HCT116 (cell line): ENCODE results near the gene UBE2Q2. TPM values are rescaled to one million over a fixed set of nuclear protein-coding genes. Genes with fewer than 3 reads are reported as not detected.

Experiments used
- ATAC-seq: fragments of 200-7000 bp; cut with Tn5 transposase; 2 replicates; pipeline ENCODE4 v1.9.1; 2020; ENCODE audit warnings: mild to moderate bottlenecking, moderate library complexity
- BruUV-seq: library from RNA; stranded (reverse); fragments of 400-500 nt; replicated peaks from 2 replicates; lab custom pipeline; 2021; lab: Mats Ljungman, UMichigan
- CTCF ChIA-PET: fragments of 300-600 bp; sonication (Branson Sonifier 250); formaldehyde crosslinking; loops from one replicate; lab custom pipeline; 2021; ENCODE audit warnings: antibody characterized with exemption; lab: Charles Lee
- POLR2A ChIA-PET: fragments of 300-600, 350-600 bp; sonication (Branson Sonifier 250); formaldehyde crosslinking; loops from one replicate; lab custom pipeline; 2021; ENCODE audit warnings: antibody characterized with exemption; lab: Charles Lee
- RAD21 ChIA-PET, 2 experiments: fragments of 300-600 bp; sonication (Branson Sonifier 250); formaldehyde crosslinking; loops; one replicate each; lab custom pipeline; 2023; ENCODE audit warnings: low total read pairs in 2 of 2; ENCODE audit not compliant: uncharacterized antibody in 2 of 2, unreplicated experiment in 2 of 2, low non-redundant PET in 1 of 2; lab: Charles Lee
- DNase-seq: peaks from one replicate; pipeline ENCODE4 v3.0.0-alpha.2; 2010; ENCODE audit warnings: low read depth, low spot score
- H2AFZ ChIP-seq: fragments of 200-600 bp; shearing (Covaris generic), sonication (generic); 2 replicates; pipeline ENCODE4 v1.6.1; 2017; ENCODE audit warnings: low read depth, mixed run types, mixed read lengths, antibody characterized with exemption, low read length; ENCODE audit not compliant: poor library complexity, severe bottlenecking
- H3K27ac ChIP-seq: 2 replicates; pipeline ENCODE4 v1.5.1; 2012; ENCODE audit warnings: low read depth, low read length
- H3K27me3 ChIP-seq: fragments of 200-600 bp; sonication (generic); 2 replicates; pipeline ENCODE4 v1.6.1; 2016; ENCODE audit warnings: mixed run types, low read length, mixed read lengths; ENCODE audit not compliant: insufficient read depth
- H3K36me3 ChIP-seq, 2 experiments: fragments of 200-500 bp in 1 of 2; fragments of 200-600 bp in 1 of 2; sonication (Bioruptor generic) in 1 of 2; sonication (generic) in 1 of 2; 2 replicates each; pipeline versions ENCODE4 v1.5.1 to v1.6.1; 2014 to 2016; ENCODE audit warnings: low read length in 2 of 2, inconsistent platforms in 1 of 2, mixed read lengths in 1 of 2, mixed run types in 1 of 2; ENCODE audit not compliant: insufficient read depth in 2 of 2, control insufficient read depth in 1 of 2
- H3K4me1 ChIP-seq, 2 experiments: fragments of 200-600 bp in 1 of 2; sonication (generic) in 1 of 2; 2 replicates each; pipeline versions ENCODE4 v1.5.1 to v1.6.1; 2012 to 2017; ENCODE audit warnings: low read length in 2 of 2, inconsistent platforms in 1 of 2, mild to moderate bottlenecking in 1 of 2, mixed read lengths in 1 of 2, mixed run types in 1 of 2, moderate library complexity in 1 of 2; ENCODE audit not compliant: insufficient read depth in 2 of 2, control insufficient read depth in 1 of 2
- H3K4me2 ChIP-seq: fragments of 200-600 bp; sonication (generic); 2 replicates; pipeline ENCODE4 v1.6.1; 2017; ENCODE audit warnings: mixed run types, low read length, mixed read lengths
- H3K4me3 ChIP-seq, 2 experiments: fragments of 200-600 bp in 1 of 2; sonication (generic) in 1 of 2; replicated peaks in 1 of 2; 2 replicates each; pipeline ENCODE4 v1.5.1; 2011 to 2016; ENCODE audit warnings: low read length in 2 of 2, control low read depth in 1 of 2, low read depth in 1 of 2, mild to moderate bottlenecking in 1 of 2, mixed read lengths in 1 of 2, mixed run types in 1 of 2
- H3K79me2 ChIP-seq: fragments of 200-600 bp; sonication (generic); 2 replicates; pipeline ENCODE4 v1.6.1; 2017; ENCODE audit warnings: mild to moderate bottlenecking, mixed run types, low read length, moderate library complexity, mixed read lengths; ENCODE audit not compliant: insufficient read depth
- H3K9ac ChIP-seq: fragments of 200-600 bp; sonication (generic); 2 replicates; pipeline ENCODE4 v1.6.1; 2016; ENCODE audit warnings: low read length, mixed read lengths
- H3K9me2 ChIP-seq: fragments of 200-600 bp; sonication (generic), shearing (Covaris generic); 2 replicates; pipeline ENCODE4 v1.6.1; 2017; ENCODE audit warnings: mixed run types, mild to moderate bottlenecking, moderate library complexity; ENCODE audit not compliant: insufficient read depth
- H3K9me3 ChIP-seq, 2 experiments: fragments of 200-500 bp in 1 of 2; fragments of 200-600 bp in 1 of 2; sonication (Bioruptor generic) in 1 of 2; sonication (generic) in 1 of 2; 2 replicates each; pipeline ENCODE4 v1.6.1; 2014 to 2017; ENCODE audit warnings: low read length in 2 of 2, mixed read lengths in 2 of 2, inconsistent platforms in 1 of 2, low read depth in 1 of 2, mild to moderate bottlenecking in 1 of 2, mixed run types in 1 of 2, moderate library complexity in 1 of 2; ENCODE audit not compliant: control insufficient read depth in 1 of 2, insufficient read depth in 1 of 2
- H4K20me1 ChIP-seq: fragments of 200-600 bp; sonication (generic), shearing (Covaris generic); 2 replicates; pipeline ENCODE4 v1.6.1; 2017; ENCODE audit warnings: mixed run types, mild to moderate bottlenecking, moderate library complexity; ENCODE audit not compliant: insufficient read depth
- ELF1 ChIP-seq: IDR thresholded peaks from 2 replicates; pipeline ENCODE4 v1.6.1; 2012; ENCODE audit warnings: low read depth, borderline replicate concordance
- EZH2 ChIP-seq: fragments of 200-600 bp; sonication (generic); IDR thresholded peaks from 2 replicates; pipeline ENCODE4 v1.6.1; 2017; ENCODE audit warnings: antibody characterized with exemption, mixed run types
- FOSL1 ChIP-seq: IDR thresholded peaks from 2 replicates; pipeline ENCODE4 v1.6.1; 2012; ENCODE audit warnings: low read depth
- JUND ChIP-seq: IDR thresholded peaks from 2 replicates; pipeline ENCODE4 v1.6.1; 2012
- MAX ChIP-seq: IDR thresholded peaks from 2 replicates; pipeline ENCODE4 v1.6.1; 2012
- POLR2A ChIP-seq: IDR thresholded peaks from 2 replicates; pipeline ENCODE4 v1.7.0; 2011; ENCODE audit warnings: borderline replicate concordance; ENCODE audit not compliant: insufficient read depth, insufficient read length; ENCODE audit errors: extremely low read depth
- SP1 ChIP-seq: IDR thresholded peaks from 2 replicates; pipeline ENCODE4 v1.6.1; 2012; ENCODE audit warnings: low read depth
- SRF ChIP-seq: IDR thresholded peaks from 2 replicates; pipeline ENCODE4 v1.6.1; 2012; ENCODE audit warnings: low read depth
- intact Hi-C: fragments of 100-400 bp; cut with micrococcal nuclease; formaldehyde crosslinking; loops from 2 replicates; pipeline ENCODE4 v1.10.0; 2022
- total RNA-seq: library from RNA; stranded (reverse); gene quantifications from one replicate; pipeline ENCODE4 v1.2.1, GENCODE V29; 2021; ENCODE audit not compliant: unreplicated experiment
- TF ChIP-seq, protein P1 (sequence below), 3 experiments: fragments of 200-600 bp in 1 of 3; sonication (generic) in 1 of 3; IDR thresholded peaks in 2 of 3; conservative IDR thresholded peaks in 1 of 3; 2 replicates each; pipeline ENCODE4 v1.5.1; 2012 to 2017; ENCODE audit warnings: low read depth in 2 of 3, low read length in 2 of 3, antibody characterized with exemption in 1 of 3, borderline replicate concordance in 1 of 3, control low read depth in 1 of 3, mild to moderate bottlenecking in 1 of 3, mixed read lengths in 1 of 3, mixed run types in 1 of 3, moderate library complexity in 1 of 3; ENCODE audit not compliant: insufficient read depth in 1 of 3
- TF ChIP-seq, protein P2 (sequence below): IDR thresholded peaks from 2 replicates; pipeline ENCODE4 v1.6.1; 2012; ENCODE audit warnings: low read depth

The UBE2Q2 gene
- total RNA-seq, 1 experiment from 2014 or later: 12.3 TPM

- ATAC-seq (no peak), DNase-seq (no peak)
- BruUV-seq: no TSS peak
- TF ChIP-seq, protein P1, sequence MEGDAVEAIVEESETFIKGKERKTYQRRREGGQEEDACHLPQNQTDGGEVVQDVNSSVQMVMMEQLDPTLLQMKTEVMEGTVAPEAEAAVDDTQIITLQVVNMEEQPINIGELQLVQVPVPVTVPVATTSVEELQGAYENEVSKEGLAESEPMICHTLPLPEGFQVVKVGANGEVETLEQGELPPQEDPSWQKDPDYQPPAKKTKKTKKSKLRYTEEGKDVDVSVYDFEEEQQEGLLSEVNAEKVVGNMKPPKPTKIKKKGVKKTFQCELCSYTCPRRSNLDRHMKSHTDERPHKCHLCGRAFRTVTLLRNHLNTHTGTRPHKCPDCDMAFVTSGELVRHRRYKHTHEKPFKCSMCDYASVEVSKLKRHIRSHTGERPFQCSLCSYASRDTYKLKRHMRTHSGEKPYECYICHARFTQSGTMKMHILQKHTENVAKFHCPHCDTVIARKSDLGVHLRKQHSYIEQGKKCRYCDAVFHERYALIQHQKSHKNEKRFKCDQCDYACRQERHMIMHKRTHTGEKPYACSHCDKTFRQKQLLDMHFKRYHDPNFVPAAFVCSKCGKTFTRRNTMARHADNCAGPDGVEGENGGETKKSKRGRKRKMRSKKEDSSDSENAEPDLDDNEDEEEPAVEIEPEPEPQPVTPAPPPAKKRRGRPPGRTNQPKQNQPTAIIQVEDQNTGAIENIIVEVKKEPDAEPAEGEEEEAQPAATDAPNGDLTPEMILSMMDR (IDR thresholded peaks at IDR 0.05 in 2 of 3, conservative IDR thresholded peaks at IDR 0.05 in 1 of 3; ENCODE audit: borderline replicate concordance in 1 of 3, insufficient read depth in 1 of 3, low read depth in 2 of 3, low read length in 2 of 3): no peak
- no peak for TF ChIP-seq SRF
- no peak for TF ChIP-seq FOSL1
- no peak for TF ChIP-seq SP1
- TF ChIP-seq, protein P2, sequence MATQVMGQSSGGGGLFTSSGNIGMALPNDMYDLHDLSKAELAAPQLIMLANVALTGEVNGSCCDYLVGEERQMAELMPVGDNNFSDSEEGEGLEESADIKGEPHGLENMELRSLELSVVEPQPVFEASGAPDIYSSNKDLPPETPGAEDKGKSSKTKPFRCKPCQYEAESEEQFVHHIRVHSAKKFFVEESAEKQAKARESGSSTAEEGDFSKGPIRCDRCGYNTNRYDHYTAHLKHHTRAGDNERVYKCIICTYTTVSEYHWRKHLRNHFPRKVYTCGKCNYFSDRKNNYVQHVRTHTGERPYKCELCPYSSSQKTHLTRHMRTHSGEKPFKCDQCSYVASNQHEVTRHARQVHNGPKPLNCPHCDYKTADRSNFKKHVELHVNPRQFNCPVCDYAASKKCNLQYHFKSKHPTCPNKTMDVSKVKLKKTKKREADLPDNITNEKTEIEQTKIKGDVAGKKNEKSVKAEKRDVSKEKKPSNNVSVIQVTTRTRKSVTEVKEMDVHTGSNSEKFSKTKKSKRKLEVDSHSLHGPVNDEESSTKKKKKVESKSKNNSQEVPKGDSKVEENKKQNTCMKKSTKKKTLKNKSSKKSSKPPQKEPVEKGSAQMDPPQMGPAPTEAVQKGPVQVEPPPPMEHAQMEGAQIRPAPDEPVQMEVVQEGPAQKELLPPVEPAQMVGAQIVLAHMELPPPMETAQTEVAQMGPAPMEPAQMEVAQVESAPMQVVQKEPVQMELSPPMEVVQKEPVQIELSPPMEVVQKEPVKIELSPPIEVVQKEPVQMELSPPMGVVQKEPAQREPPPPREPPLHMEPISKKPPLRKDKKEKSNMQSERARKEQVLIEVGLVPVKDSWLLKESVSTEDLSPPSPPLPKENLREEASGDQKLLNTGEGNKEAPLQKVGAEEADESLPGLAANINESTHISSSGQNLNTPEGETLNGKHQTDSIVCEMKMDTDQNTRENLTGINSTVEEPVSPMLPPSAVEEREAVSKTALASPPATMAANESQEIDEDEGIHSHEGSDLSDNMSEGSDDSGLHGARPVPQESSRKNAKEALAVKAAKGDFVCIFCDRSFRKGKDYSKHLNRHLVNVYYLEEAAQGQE: no peak
- TF ChIP-seq EZH2: no peak
- TF ChIP-seq MAX: no peak
- TF ChIP-seq POLR2A: no peak
- no peak for TF ChIP-seq JUND
- no peak for TF ChIP-seq ELF1
- H3K79me2 ChIP-seq: no peaks in the 10 kb centered on the region
- CTCF ChIA-PET: interaction anchor here (0.7 to 3.3 kb wide), 3 partner anchors 114 to 342 kb away, joined by 3 to 88 read pairs (median 38); no protein-coding TSS in a partner anchor
- no peak overlapping the region for H3K4me2 ChIP-seq
- POLR2A ChIA-PET: interaction anchor here (0.5 to 1.7 kb wide), 2 partner anchors 70 to 330 kb away, joined by 3 to 7 read pairs; no protein-coding TSS in a partner anchor
- no peaks in the 10 kb centered on the region for H4K20me1 ChIP-seq
- H3K36me3 ChIP-seq: no peaks in the 10 kb centered on the region
- RAD21 ChIA-PET: interaction anchor here in 1 of 2 experiments (2.2 kb wide), 1 partner anchor 331 kb away, joined by 17 read pairs; no protein-coding TSS in a partner anchor
- H2AFZ ChIP-seq: no peak overlapping the region
- H3K27me3 ChIP-seq: no peaks in the 10 kb centered on the region
- H3K4me3 ChIP-seq: no peak overlapping the region
- no peaks in the 10 kb centered on the region for H3K9me2 ChIP-seq
- peaks cover 0 to 7% of the 10 kb centered on the region in 2 experiments; a peak in 2 of 4 replicates for H3K4me1 ChIP-seq
- H3K9ac ChIP-seq: no peak overlapping the region
- no peaks in the 10 kb centered on the region for H3K9me3 ChIP-seq
- intact Hi-C loops: no loop called here
- H3K27ac ChIP-seq: no peak overlapping the region
Observed at GRCh38 chr15:75808563-75808962, 34.7 kb upstream of the UBE2Q2 start.
